NCI-H146 treated with DMSO at 0.1 percent for 48 hours (cell line): Measurements from ENCODE around the gene STK40.

ENCODE experiments used
- DNase-seq: peaks from one replicate; lab custom pipeline; 2025; ENCODE audit not compliant: unreplicated experiment; lab: John Stamatoyannopoulos, UW

STK40 gene, protein sequence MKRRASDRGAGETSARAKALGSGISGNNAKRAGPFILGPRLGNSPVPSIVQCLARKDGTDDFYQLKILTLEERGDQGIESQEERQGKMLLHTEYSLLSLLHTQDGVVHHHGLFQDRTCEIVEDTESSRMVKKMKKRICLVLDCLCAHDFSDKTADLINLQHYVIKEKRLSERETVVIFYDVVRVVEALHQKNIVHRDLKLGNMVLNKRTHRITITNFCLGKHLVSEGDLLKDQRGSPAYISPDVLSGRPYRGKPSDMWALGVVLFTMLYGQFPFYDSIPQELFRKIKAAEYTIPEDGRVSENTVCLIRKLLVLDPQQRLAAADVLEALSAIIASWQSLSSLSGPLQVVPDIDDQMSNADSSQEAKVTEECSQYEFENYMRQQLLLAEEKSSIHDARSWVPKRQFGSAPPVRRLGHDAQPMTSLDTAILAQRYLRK

DNA sequence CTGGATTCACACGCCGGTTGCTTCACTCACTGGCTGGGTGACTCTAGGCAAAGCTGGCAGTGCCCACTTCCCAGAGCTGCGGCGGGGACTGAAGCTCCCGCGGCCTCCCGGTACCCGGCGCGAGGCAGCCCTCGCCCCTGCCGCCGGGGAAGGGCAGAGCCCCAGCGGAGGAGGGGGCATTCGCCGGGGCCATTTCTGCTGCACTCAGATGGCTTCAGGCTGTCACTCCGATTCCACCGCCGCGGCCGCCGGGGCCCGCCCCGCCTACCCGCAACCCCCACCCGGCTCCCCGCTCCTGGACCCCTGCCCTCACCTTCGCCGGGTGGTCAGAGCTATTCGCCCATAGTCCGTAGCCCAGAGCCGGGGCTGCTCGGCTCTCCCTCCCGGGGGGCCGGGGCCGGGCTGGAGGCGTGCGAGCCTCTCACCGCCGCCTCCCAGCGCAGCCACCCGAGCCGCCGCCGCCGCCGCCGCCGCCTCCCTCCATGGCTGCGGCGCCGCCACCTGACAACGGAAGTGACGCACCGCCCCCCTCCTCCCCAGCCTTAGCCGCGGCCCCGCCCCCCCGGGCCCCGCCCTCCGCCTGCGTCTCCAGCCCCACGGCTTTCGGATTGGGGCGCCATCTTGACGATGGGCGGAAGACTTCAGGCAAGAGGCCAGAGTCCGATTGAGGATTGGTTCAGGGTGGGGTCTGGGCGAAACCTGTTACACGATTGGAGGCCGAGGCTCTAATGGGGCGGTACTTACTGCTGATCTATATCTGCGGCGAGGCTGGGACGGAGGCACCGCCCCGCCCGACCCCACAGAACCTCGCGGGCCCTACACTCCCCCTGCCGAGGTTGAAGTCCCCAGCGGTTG lies at the start of gene STK40:
TSS of gene STK40 (minus strand) at position 515 of the 855 bp plus-strand sequence. CDS start 24,592 bp downstream, outside the sequence.
- DNase-seq = peak; percentile 89

DNA sequence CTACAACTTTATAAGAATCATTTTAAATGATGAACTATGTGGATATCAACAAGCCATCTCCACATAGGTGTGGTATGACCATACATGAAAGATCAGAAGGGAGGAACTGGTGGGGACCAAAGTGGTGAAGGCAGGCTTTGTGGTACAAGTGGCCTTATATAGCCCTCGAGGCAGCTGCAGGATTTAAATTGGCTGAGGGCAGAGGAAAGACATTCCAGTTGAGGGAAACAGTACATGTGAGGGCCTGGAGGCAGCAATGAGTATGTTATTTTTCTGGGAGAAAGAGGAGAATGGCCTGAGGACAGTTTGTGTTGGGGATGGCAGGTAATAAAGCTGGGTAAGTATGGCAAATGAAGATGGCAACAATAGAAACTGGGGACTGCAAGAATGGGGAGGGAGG lies 47.4 kb upstream of the STK40 start:
- DNase-seq = no peak

DNA sequence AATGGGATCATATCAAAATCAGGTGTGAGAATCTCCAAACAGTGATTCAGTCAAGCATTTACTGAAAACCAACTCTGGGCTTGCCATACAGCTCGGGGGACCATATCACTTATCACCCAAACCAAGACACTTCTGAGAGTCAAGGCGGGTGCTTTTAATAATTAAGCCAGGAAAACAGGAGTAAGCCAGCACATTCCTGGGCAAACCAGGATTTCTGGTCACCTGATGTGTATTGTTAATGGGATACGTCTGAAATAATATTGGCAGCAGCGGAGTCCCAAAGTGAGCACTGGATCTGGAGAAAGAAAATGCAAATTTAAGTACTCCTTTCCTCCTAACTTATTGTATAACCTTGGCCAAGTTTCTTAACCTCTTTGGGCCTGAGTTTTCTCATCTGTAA lies 46.9 kb upstream of the STK40 start:
- no peak for DNase-seq

DNA sequence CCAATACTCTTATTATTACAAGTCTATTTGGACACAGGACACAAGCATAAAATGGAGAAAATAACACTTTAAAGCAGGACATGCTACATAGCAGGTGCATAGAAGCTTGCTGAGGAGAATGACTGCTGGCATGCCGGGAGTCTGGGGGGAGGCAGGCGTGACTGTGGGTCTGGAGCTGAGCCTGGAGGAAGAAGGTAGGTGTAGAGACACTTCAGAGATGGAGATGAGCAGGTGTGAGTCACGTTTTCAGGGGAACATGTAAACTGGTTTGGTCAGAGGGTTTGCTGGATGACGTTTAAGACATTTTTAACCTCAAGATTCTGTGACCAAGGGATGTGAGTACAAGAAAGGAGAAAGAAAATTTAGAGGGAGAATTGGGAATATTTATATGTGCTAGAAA lies 40.1 kb upstream of the STK40 start:
- DNase-seq = no peak

DNA sequence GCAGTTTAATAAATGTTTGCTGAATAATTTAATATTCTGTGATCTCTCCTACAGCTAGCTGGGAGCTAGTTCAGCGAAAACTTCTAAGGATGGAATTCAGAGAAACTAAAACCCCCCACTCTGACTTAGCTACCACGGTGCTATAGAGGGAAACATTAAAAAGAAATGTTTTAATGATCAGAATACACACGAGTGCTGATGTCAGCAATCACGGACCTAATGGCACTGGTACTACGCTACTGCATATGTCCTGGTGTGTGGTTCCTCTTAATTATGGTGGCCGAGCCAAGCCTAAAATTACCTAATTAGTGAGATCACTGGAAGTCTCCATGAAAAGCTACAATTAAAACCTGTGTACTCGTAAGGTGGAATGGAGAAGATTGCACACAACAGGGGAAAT lies 35.9 kb upstream of the STK40 start:
- no peak for DNase-seq

DNA sequence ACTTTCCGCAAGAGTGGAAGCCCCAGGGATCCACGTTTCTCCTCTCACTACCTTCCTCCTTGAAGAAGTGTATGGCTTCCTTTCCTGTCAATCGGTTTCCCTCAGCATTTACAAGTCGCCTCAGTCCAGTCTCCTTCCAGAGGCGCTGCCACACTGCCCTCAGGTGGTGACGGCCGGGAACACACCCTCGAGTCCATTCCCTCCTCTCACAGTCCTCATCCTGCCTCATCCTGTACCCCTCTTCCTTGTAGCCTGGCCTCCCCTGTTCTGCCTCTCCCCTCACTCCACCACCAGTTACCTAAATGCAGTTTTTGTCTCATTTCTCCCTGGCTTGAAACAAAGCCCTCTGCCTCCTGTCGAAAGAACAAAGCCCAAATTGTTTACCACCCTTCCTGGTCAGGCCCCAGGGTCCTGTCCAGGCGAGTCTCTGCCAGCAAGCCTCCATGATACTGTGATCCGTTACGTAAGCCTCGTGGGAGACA lies 35.2 kb upstream of the STK40 start:
- peak; percentile 34 for DNase-seq

DNA sequence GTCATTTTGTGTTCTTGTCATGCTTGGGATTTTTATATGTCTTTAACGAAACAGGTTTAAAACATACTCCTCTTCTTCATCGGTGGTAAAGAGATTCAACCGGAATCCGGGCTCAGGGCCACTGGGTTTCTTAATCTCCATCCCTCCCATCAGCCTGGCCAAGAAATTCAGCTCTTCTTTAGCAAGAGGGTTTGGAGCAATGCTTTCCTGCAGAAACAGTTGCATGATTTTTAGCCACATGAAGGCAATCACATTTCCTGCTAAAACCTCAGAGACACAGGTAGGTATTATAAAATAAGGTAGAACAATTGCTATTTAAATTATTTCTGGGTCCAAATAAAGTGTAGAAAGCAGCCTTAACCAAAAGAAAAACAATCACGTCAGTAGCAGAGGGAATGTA lies 34.7 kb upstream of the STK40 start:
- DNase-seq = no peak

DNA sequence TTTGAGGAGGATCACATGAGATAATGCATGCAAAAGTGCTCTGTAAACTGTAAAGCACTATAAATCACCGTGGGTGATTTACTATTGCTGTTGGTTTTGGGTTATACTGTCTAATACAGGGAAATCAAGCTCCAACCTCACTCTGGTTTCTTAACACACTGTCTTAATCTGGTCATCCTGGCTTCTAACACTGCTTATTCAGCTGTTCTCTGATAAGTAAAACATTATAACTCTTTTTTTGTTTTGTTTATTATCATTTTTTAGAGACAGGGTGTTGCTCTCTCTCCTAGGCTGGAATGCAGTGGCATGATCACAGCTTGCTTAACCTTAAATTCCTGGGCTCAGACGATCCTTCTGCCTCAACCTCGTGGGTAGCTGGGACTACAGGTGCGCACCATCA lies 33.8 kb upstream of the STK40 start:
- DNase-seq = no peak

DNA sequence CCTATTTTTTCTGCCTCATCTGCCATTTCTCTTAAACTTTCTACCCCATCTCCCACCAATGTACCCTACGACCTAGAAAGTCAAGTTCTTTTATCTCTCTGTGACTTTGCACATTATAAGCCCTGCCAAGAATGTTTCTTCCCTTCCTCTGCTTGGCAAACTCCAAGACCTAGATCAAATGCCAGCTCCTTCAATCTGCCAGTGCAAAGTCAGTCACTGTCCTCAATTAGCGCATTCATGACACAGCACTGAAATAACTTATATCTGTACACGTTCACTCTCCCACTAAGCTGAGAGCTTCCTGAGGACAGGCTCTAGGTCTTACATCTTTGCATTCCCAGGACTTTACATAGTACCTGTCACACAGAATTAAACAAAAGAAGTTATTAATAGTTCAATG lies 33.4 kb upstream of the STK40 start:
- no peak for DNase-seq

DNA sequence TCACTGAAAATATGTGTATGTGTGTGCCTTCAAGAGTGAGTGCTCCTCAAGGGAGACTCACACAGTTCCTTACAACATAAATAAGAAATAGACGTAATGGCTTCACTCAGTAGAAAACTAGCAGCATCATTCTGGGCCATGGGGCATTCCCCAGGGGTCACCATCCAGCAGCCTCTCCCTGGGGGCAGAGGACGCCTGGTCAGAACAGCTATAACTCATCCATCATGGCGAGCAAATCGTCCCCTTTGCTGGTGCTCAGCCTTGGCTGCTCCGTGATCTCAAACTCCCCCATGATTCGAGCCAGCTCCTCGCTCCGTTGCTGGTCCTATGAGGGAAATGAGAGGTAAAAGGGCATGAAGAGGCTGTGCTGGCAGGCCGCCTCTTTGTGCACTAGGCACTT lies 32.2 kb upstream of the STK40 start:
- no peak for DNase-seq

DNA sequence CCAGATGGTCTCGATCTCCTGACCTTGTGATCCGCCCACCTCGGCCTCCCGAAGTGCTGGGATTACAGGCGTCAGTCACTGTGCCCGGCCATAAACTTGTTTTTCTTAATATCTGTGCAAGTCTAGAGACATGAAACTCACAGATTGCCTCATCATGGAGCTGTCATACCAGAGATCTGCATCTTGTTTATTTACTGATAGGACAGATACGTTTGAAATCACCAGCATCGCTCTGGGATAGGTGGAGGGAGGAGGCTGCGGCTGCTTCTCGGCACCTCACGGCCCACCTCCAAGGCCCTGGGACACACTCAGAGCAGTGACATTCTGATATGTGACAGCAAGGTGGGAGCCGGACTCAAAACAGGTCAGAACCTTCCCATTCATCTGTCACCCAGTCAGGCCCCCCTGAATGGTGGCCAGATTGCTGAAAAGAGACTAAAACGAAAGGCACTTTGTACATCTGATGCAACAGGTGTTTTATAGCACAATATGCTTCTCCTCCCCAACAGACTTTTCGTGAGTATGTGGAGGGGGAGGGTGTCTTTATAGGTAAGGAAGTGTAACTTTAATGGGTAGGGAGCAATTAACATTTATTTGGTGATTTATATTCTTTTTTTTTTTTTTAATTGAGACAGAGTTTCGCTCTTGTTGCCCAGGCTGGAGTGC lies 30.1 kb upstream of the STK40 start:
- no peak for DNase-seq

DNA sequence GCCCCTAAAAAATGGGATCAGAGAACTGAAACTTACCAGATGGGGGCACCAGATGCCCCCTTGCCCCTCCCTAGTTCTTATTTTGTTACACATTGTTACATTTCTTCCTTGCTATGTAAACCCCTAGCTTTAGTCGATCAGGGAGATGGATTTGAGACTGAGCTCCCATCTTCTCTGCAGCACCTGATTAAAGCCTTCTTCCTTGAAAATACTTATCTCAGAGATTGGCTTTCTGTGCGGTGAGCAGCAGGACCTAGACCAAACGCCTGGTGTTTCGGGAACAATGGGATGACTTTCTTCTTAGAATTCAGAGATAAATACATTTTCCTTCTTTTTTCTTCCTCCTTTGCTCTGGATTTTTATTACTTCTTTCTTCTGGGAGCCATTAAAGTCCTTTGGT lies 28.7 kb upstream of the STK40 start:
- DNase-seq = no peak

DNA sequence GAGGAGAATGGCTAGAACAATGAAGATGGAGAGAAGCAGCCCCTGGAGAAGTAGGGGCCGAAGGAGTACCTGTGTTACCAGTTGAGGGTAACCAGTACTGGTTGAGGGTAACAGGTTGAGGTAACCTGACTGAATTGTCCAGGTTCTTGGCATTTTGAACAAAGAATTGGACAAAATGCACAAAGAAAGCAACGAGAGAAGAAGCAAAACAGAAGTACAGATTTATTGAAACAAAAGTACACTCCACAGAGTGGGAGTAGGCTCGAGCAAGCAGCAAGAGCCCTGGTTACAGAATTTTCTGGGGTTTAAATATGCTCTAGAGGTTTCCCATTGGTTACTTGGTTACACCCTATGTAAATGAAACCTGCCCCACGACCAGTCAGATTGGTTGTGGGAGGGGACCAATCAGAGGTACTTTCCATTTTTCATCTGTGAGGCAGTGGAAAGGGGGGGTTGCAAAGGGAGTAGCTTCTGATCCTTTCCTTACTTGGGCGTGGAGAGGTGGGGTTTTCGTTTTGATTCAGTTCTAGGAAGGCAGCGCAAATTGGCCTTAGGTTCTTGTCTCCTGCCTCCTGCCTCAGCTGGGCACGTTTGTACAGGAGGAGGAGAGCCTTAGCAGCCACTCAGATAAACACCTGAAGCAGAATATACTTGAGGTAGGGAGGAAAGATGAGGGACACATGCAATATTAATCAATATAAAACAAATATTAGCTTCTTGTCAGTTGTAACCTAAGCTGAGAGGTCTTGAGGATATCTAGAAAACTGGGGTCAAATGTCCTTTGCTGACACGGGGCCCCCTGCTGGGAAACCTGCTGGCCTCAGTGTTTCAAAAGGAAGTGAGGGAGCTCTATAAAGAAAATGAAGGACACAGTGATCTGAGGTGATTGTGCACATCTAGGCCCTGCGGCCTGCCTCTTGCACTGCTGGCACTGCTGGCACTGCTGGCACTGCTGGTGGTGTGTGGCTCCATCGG lies 26.2 kb upstream of the STK40 start:
- DNase-seq = no peak

DNA sequence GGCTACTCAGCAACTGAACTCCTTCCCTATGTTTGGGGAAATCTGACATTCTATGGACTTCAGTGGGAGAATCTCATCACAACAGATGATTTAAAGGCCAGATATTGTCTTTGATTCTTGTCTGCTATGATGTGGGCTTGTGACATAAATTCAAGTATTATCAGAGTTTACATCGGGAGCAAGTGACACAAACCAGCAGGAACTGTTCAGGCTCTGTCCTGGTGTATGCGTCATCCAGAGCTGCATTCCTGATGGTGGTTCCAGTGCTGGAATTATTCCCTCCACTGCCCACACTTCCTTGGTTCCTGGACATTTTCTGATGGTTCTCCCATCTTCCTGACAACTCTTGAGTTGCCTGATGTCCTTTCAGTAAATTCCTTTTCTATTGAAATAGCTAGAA lies 22.8 kb upstream of the STK40 start:
- DNase-seq = no peak

DNA sequence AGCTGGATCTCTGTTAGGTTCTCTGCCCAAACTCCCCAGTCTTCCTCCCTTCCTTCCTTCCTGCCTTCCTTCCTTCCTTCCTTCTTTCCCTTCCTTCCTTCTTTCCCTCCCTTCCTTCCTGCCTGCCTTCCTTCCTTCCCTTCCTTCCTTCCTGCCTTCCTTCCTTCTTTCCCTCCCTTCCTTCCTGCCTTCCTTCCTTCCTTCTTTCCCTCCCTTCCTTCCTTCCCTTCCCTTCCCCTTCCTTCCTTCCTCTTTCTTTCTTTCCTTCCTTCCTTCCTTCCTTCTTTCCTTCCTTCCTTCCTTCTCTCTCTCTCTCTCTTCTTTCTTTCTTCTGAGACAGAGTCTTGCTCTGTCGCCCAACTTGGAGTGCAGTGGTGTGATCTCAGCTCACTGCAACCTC lies 20.7 kb upstream of the STK40 start:
- no peak for DNase-seq

DNA sequence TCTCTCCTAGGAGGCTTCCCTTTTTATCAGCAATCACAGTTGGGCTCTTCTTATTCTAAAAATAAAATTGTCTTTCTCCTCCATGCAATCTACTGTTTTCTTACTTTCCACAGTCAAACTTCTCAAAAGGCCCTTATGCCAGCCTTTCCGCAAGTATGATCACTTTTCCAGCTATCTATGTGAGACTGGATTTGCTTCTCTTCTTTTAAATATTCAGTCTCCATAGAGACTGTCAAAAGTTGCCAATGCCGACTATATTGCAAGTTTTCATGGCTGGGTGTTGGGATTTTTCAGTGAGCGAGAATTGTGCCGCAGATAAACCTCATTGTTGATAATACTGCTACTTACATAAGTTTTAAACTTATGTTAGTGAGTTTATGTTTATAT lies 16.8 kb upstream of the STK40 start:
- no peak for DNase-seq

DNA sequence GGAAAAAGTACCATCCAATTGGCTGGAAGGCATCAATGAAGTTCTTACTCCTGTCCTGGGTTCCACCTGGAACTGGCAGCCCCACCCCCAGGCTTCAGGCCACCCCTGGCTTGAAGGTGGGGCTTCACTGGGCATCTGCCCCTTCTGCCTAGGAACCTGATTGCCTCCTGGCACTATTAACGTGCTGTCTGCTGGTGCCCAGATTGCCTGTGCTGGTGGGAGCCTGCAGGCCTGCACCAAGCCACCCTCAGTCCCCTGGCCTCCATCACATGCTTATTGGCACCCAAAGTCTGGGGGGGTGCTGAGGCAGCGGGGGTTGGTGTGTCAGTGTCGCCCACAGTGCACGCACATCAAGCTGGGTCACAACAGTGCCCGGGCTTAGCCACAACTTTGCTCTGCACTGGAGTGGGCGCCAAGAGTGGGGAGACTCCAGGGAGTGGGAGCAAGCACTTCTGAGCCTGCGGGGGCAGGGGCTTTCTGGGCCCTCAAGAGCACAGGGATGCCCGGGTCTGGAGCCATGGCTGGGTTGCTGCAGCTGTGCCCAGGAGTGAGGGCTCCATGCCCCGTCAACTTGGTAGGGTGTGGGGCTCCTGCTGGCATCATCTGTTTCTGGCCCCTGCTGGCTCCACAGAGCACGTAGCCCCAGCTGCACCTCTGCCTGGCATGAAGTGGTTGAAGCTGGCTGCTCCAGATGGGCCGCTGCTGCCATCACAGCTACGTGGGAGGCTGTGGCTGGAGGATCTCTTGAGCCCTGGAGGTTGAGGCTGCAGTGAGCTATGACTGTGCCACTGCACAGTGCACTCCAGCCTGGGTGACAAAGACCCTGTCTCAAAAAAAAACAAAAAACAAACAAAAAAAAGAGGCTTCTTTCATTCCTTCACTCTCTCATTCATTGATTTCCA lies 16.1 kb upstream of the STK40 start:
- no peak for DNase-seq

DNA sequence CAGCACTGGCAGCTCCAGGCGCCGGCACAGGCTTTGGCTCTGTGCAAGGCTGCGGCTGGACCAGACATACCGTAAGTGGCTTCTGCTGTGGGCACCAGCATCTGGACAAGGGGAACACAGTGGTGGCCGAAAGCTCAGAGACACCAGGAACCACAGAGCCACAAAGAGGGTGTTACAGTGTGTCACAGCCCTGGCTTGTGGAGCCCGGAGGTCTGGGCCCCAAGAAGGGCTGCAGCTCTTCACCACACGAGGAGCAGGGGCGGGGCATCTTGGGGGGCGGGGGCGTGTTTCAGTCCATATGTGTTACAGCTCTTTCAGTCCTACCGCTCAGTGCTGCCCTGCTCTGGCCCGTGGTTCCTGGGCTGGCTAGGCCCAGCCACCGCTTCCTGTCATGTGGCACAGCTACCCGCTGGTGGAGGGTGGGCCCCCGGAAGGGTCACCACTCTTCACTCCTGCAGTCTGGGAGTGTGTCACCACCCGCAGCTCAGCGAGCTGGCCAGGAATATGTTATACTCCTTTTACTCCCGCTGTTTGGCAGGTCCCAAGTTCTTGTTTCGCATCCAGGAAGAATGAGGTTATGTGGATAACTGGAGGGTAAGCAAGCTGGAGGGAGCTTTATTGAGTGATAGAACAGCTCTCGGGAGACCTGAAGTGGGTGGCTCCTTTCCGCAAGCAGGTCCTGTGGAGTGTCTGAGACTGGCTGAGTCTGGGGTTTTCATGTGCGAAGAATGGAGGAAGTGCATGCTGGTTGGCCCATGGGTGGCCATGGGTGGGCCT lies 15.3 kb upstream of the STK40 start:
- no peak for DNase-seq

DNA sequence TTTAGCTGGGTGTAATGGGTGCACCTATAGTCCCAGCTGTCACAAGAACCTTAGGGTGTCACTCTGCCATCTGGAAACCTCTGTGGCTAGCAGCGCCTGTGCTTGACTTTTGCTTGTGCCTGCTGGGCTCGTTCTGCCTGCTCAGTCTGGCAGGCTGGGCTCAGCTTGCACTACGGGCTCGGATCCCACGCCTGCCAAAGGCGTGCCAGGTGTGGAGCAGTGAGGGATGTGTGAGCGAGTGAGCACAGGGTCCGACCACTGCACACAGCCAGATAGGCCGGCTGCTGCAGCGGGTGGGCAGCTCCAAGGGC lies 14.7 kb upstream of the STK40 start:
- no peak for DNase-seq
